H1 (cell line): Measurements from ENCODE around the gene VPREB1.

Experiments used
- EP300 ChIP-seq, 2 experiments: IDR thresholded peaks; 1 replicate in 1 of 2; 2 replicates in 1 of 2; pipeline ENCODE4 v1.6.1; 2011 to 2012; ENCODE audit warnings: low read depth in 2 of 2, low read length in 2 of 2, mild to moderate bottlenecking in 2 of 2, borderline replicate concordance in 1 of 2, inconsistent platforms in 1 of 2, moderate library complexity in 1 of 2
- GTF2F1 ChIP-seq: IDR thresholded peaks from 2 replicates; pipeline ENCODE4 v1.6.1; 2012; ENCODE audit warnings: low read depth, low read length, improper control_type of control experiment, borderline replicate concordance
- JUND ChIP-seq: IDR thresholded peaks from 2 replicates; pipeline ENCODE4 v1.6.1; 2011; ENCODE audit warnings: mild to moderate bottlenecking, improper control_type of control experiment, low read length
- POLR2A ChIP-seq, 2 experiments: IDR thresholded peaks; 1 replicate in 1 of 2; 2 replicates in 1 of 2; pipeline ENCODE4 v1.6.1; 2011; ENCODE audit warnings: low read depth in 2 of 2, low read length in 2 of 2, mild to moderate bottlenecking in 2 of 2; ENCODE audit errors: control extremely low read depth in 1 of 2
- POLR2AphosphoS5 ChIP-seq: IDR thresholded peaks from 2 replicates; pipeline ENCODE4 v1.6.1; 2011; ENCODE audit warnings: low read depth, low read length
- SRF ChIP-seq: IDR thresholded peaks from 2 replicates; pipeline ENCODE4 v1.6.1; 2011; ENCODE audit warnings: mild to moderate bottlenecking, low read depth, low read length, moderate library complexity
- TAF1 ChIP-seq: IDR thresholded peaks from 2 replicates; pipeline ENCODE4 v1.6.1; 2011; ENCODE audit warnings: mild to moderate bottlenecking, low read depth, low read length
- TEAD4 ChIP-seq: IDR thresholded peaks from 2 replicates; pipeline ENCODE4 v1.6.1; 2012; ENCODE audit warnings: low read depth, low read length, inconsistent platforms, mixed read lengths
- TF ChIP-seq, protein P1 (sequence below), 3 experiments: IDR thresholded peaks; 1 replicate in 2 of 3; 2 replicates in 1 of 3; pipeline versions ENCODE4 v1.5.1 to v1.6.1; 2011; ENCODE audit warnings: low read length in 3 of 3, mild to moderate bottlenecking in 3 of 3, inconsistent platforms in 2 of 3, low read depth in 1 of 3, moderate library complexity in 1 of 3; ENCODE audit not compliant: insufficient read depth in 1 of 3; ENCODE audit errors: control extremely low read depth in 1 of 3

GRCh38 chr22:22229683-22230420, 14.7 kb upstream of the VPREB1 start:
- TF ChIP-seq TAF1 (no peak), TEAD4 (no peak), GTF2F1 (no peak), EP300 (IDR thresholded peaks at IDR 0.05; ENCODE audit: borderline replicate concordance in 1 of 2, low read depth in 2 of 2, low read length in 2 of 2) (no peak), SRF (no peak), POLR2A (IDR thresholded peaks at IDR 0.05; ENCODE audit: control extremely low read depth in 1 of 2, low read depth in 2 of 2, low read length in 2 of 2) (no peak), JUND (no peak), POLR2AphosphoS5 (no peak)
- TF ChIP-seq, protein P1, sequence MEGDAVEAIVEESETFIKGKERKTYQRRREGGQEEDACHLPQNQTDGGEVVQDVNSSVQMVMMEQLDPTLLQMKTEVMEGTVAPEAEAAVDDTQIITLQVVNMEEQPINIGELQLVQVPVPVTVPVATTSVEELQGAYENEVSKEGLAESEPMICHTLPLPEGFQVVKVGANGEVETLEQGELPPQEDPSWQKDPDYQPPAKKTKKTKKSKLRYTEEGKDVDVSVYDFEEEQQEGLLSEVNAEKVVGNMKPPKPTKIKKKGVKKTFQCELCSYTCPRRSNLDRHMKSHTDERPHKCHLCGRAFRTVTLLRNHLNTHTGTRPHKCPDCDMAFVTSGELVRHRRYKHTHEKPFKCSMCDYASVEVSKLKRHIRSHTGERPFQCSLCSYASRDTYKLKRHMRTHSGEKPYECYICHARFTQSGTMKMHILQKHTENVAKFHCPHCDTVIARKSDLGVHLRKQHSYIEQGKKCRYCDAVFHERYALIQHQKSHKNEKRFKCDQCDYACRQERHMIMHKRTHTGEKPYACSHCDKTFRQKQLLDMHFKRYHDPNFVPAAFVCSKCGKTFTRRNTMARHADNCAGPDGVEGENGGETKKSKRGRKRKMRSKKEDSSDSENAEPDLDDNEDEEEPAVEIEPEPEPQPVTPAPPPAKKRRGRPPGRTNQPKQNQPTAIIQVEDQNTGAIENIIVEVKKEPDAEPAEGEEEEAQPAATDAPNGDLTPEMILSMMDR (IDR thresholded peaks at IDR 0.05; ENCODE audit: control extremely low read depth in 1 of 3, insufficient read depth in 1 of 3, low read depth in 1 of 3, low read length in 3 of 3): no peak
